ENCODE results near the gene C16orf78. TPM values are rescaled to one million over a fixed set of nuclear protein-coding genes. Genes with fewer than 3 reads are reported as not detected.

Gene C16orf78
- total and polyA plus RNA-seq, 2 of the 8 experiments (the other 6 are each of a cell fraction or from before 2014, with no cell fraction given): not detected

GRCh38 chr16:49353680-49354079 lies 19.9 kb upstream of the C16orf78 start (continued):
- TF ChIP-seq KDM1A (IDR thresholded peaks at IDR 0.05; ENCODE audit: borderline replicate concordance, low read length): no peak
